ENCODE results near the gene GPR52.

DNA sequence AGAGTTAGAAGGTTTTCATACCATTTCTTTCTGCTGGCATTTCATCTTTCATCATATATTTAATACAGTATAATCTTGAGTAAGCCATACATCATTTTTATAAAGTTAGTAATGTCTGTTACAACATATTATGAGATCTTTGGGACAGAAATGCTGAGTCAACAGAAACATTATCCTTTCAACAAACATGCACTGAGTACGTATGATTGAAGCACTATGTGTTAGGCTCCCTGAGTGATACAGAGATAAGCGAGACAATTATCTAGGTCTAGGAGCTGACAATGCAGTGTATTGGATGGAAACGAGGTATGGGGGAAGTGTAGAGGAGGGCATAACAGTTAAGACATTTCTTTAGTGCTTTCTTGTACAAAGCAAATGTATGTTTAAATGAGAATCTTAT is 19.7 kb upstream of the GPR52 start:
- TF ChIP-seq, protein P1, sequence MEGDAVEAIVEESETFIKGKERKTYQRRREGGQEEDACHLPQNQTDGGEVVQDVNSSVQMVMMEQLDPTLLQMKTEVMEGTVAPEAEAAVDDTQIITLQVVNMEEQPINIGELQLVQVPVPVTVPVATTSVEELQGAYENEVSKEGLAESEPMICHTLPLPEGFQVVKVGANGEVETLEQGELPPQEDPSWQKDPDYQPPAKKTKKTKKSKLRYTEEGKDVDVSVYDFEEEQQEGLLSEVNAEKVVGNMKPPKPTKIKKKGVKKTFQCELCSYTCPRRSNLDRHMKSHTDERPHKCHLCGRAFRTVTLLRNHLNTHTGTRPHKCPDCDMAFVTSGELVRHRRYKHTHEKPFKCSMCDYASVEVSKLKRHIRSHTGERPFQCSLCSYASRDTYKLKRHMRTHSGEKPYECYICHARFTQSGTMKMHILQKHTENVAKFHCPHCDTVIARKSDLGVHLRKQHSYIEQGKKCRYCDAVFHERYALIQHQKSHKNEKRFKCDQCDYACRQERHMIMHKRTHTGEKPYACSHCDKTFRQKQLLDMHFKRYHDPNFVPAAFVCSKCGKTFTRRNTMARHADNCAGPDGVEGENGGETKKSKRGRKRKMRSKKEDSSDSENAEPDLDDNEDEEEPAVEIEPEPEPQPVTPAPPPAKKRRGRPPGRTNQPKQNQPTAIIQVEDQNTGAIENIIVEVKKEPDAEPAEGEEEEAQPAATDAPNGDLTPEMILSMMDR (IDR thresholded peaks at IDR 0.05) = no peak
- no peak for TF ChIP-seq POLR2A (IDR thresholded peaks at IDR 0.05)
